ENCODE results near the gene DNAJC4. TPM values are rescaled to one million over a fixed set of nuclear protein-coding genes. Genes with fewer than 3 reads are reported as not detected.

DNAJC4 gene
- total and polyA plus RNA-seq, 7 donors: 22.9 to 45.8 (median 29.6) TPM

DNA sequence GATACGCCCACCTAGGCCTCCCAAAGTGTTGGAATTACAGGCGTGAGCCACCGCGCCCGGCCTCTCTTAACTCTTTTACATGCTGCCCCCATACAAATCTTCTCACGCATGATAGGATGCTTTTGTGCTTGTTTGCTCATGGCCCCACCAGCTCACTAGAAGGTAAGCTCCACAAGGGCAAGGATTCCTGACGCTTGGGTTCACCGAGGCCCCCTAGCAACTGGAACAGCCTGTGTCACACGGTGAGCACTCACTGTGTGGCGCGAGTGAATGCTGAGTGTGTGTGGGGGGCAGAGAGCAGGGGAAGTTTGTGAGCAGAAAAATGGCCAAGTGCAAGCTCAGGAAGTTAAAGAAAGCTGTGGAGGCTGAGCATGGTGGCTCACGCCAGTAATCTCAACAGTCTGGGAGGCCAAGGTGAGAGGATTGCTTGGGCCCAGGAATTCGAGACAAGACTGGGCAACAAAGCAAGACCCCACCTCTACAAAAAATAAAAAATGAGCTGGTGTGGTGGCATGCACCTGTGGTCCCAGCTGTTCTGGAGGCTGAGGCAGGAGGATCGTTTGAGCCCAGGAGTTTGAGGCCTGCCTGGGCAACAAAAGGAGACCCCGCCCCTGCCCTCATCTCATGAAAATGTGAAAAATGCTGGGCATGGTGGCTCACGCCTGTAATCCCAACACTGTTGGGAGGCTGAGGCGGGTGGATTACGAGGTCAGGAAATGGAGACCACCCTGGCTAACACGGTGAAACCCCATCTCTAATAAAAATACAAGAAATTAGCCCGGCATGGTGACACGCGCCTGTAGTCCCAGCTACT is 51.8 kb downstream of the DNAJC4 start:
- Histone ChIP-seq H3K4me1 (peaks cover 23% of the 10 kb centered on the region), H3K4me3 (no peak overlapping the region), H3K27me3 (ENCODE audit: insufficient read depth in 3 of 3, low read length in 2 of 3) (no peaks in the 10 kb centered on the region), H3K36me3 (ENCODE audit: insufficient read depth in 1 of 2, low read depth in 1 of 2) (peaks cover 0 to 40% of the 10 kb centered on the region in 2 donors), H3K9me3 (no peaks in the 10 kb centered on the region), H3K27ac (no peak overlapping the region)
- no peak for ATAC-seq
- intact Hi-C loops (cut with DNase I): no loop called here
- no peak for DNase-seq
- TF ChIP-seq, protein P1, sequence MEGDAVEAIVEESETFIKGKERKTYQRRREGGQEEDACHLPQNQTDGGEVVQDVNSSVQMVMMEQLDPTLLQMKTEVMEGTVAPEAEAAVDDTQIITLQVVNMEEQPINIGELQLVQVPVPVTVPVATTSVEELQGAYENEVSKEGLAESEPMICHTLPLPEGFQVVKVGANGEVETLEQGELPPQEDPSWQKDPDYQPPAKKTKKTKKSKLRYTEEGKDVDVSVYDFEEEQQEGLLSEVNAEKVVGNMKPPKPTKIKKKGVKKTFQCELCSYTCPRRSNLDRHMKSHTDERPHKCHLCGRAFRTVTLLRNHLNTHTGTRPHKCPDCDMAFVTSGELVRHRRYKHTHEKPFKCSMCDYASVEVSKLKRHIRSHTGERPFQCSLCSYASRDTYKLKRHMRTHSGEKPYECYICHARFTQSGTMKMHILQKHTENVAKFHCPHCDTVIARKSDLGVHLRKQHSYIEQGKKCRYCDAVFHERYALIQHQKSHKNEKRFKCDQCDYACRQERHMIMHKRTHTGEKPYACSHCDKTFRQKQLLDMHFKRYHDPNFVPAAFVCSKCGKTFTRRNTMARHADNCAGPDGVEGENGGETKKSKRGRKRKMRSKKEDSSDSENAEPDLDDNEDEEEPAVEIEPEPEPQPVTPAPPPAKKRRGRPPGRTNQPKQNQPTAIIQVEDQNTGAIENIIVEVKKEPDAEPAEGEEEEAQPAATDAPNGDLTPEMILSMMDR (IDR thresholded peaks at IDR 0.05): no peak
- WGBS, 3 donors: 94% methylated on average over 22 of the region's 22 CpGs

- Histone ChIP-seq H3K4me3 (peak overlapping the region; percentile 79), H3K4me1 (peaks cover 25% of the 10 kb centered on the region), H3K27me3 (ENCODE audit: insufficient read depth in 3 of 3, low read length in 2 of 3) (no peaks in the 10 kb centered on the region), H3K36me3 (ENCODE audit: insufficient read depth in 1 of 2, low read depth in 1 of 2) (peaks cover 0 to 31% of the 10 kb centered on the region in 2 donors), H3K27ac (no peak overlapping the region), H3K9me3 (no peaks in the 10 kb centered on the region)
- intact Hi-C loops (cut with DNase I): no loop called here
- WGBS, 3 donors: 90 to 94% (median 92%) methylated on average over 3 of the region's 3 CpGs
- DNase-seq (no peak), ATAC-seq (no peak)
- TF ChIP-seq, protein P1 (IDR thresholded peaks at IDR 0.05): no peak
Measured at GRCh38 chr11:64283092-64283491, 52.7 kb downstream of the DNAJC4 start.

Other genes starting within 250 kb of the DNAJC4 start
- gene OTUB1, start 244.1 kb upstream of the DNAJC4 start, total RNA-seq: 10 to 100 TPM; 39.4 to 47.8 (median 40.8) TPM
- 10 to 100 TPM; 49.1 to 75.4 (median 72.7) TPM for gene OTUB1, start 244.1 kb upstream of the DNAJC4 start, polyA plus RNA-seq
- under 1 TPM in 3 of 4 donors, not detected in 1; 0.08 to 0.10 (median 0.08) TPM for gene FLRT1, start 194.6 kb upstream of the DNAJC4 start, total RNA-seq
- gene FLRT1, start 194.6 kb upstream of the DNAJC4 start, polyA plus RNA-seq: under 1 TPM in 2 of 3 donors, not detected in 1; 0.03 to 0.05 TPM
- gene MACROD1, start 64.4 kb upstream of the DNAJC4 start, total RNA-seq: 100 to 1,000 TPM; 151 to 206 (median 182) TPM
- gene MACROD1, start 64.4 kb upstream of the DNAJC4 start, polyA plus RNA-seq: 100 to 1,000 TPM; 147 to 281 (median 177) TPM
- 100 to 1,000 TPM; 124 to 194 (median 162) TPM for gene STIP1, start 44.4 kb upstream of the DNAJC4 start, total RNA-seq
- gene STIP1, start 44.4 kb upstream of the DNAJC4 start, polyA plus RNA-seq: 100 to 1,000 TPM; 158 to 207 (median 205) TPM
- gene FERMT3, start 23.8 kb upstream of the DNAJC4 start, total RNA-seq: 10 to 100 TPM in 1 of 4 donors, 1 to 10 TPM in 3; 6.7 to 11.7 (median 8.4) TPM
- 1 to 10 TPM; 2.5 to 4.3 (median 3.0) TPM for gene FERMT3, start 23.8 kb upstream of the DNAJC4 start, polyA plus RNA-seq
- gene TRPT1, start 4.4 kb upstream of the DNAJC4 start, total RNA-seq: 100 to 1,000 TPM in 1 of 4 donors, 10 to 100 TPM in 3; 49.6 to 131 (median 92.5) TPM
- gene TRPT1, start 4.4 kb upstream of the DNAJC4 start, polyA plus RNA-seq: 100 to 1,000 TPM in 2 of 3 donors, 10 to 100 TPM in 1; 88.9 to 109 (median 103) TPM
- 10 to 100 TPM; 39.6 to 59.3 (median 49.6) TPM for gene NUDT22, start 4.3 kb upstream of the DNAJC4 start, total RNA-seq
- 10 to 100 TPM; 31.6 to 56.0 (median 43.0) TPM for gene NUDT22, start 4.3 kb upstream of the DNAJC4 start, polyA plus RNA-seq
- 100 to 1,000 TPM in 2 of 4 donors, 10 to 100 TPM in 2; 77.0 to 125 (median 103) TPM for gene VEGFB, start 4.0 kb downstream of the DNAJC4 start, total RNA-seq
- gene VEGFB, start 4.0 kb downstream of the DNAJC4 start, polyA plus RNA-seq: 100 to 1,000 TPM in 1 of 3 donors, 10 to 100 TPM in 2; 80.4 to 104 (median 100.0) TPM
- gene FKBP2, start 10.5 kb downstream of the DNAJC4 start, total RNA-seq: 10 to 100 TPM; 17.8 to 26.6 (median 22.3) TPM
- 100 to 1,000 TPM in 1 of 3 donors, 10 to 100 TPM in 2; 45.4 to 228 (median 85.1) TPM for gene FKBP2, start 10.5 kb downstream of the DNAJC4 start, polyA plus RNA-seq
- gene PPP1R14B, start 16.4 kb downstream of the DNAJC4 start, total RNA-seq: 100 to 1,000 TPM; 129 to 395 (median 209) TPM
- 100 to 1,000 TPM; 206 to 522 (median 236) TPM for gene PPP1R14B, start 16.4 kb downstream of the DNAJC4 start, polyA plus RNA-seq
- 10 to 100 TPM in 1 of 4 donors, 1 to 10 TPM in 3; 5.9 to 10.4 (median 8.2) TPM for gene PLCB3, start 21.0 kb downstream of the DNAJC4 start, total RNA-seq
- gene PLCB3, start 21.0 kb downstream of the DNAJC4 start, polyA plus RNA-seq: 1 to 10 TPM; 3.8 to 4.7 (median 4.6) TPM
- 10 to 100 TPM; 29.8 to 32.6 (median 30.4) TPM for gene BAD, start 54.1 kb downstream of the DNAJC4 start, total RNA-seq
- gene BAD, start 54.1 kb downstream of the DNAJC4 start, polyA plus RNA-seq: 100 to 1,000 TPM in 1 of 3 donors, 10 to 100 TPM in 2; 27.7 to 135 (median 69.1) TPM
- gene GPR137, start 55.3 kb downstream of the DNAJC4 start, total RNA-seq: 10 to 100 TPM; 13.8 to 20.7 (median 17.6) TPM
- 10 to 100 TPM; 14.2 to 49.9 (median 17.7) TPM for gene GPR137, start 55.3 kb downstream of the DNAJC4 start, polyA plus RNA-seq
- gene KCNK4, start 60.8 kb downstream of the DNAJC4 start, total RNA-seq: not detected
- not detected for gene KCNK4, start 60.8 kb downstream of the DNAJC4 start, polyA plus RNA-seq
- gene CATSPERZ, start 69.8 kb downstream of the DNAJC4 start, total RNA-seq: not detected
- under 1 TPM in 1 of 3 donors, not detected in 2; 0.05 TPM for gene CATSPERZ, start 69.8 kb downstream of the DNAJC4 start, polyA plus RNA-seq
- gene ESRRA, start 75.0 kb downstream of the DNAJC4 start, total RNA-seq: 100 to 1,000 TPM; 104 to 261 (median 146) TPM
- gene ESRRA, start 75.0 kb downstream of the DNAJC4 start, polyA plus RNA-seq: 100 to 1,000 TPM; 274 to 362 (median 316) TPM
- gene TRMT112, start 87.0 kb downstream of the DNAJC4 start, total RNA-seq: 100 to 1,000 TPM in 1 of 4 donors, 10 to 100 TPM in 3; 78.1 to 135 (median 88.0) TPM
- 100 to 1,000 TPM; 125 to 311 (median 190) TPM for gene TRMT112, start 87.0 kb downstream of the DNAJC4 start, polyA plus RNA-seq
- gene PRDX5, start 87.6 kb downstream of the DNAJC4 start, total RNA-seq: 100 to 1,000 TPM; 122 to 178 (median 156) TPM
- 100 to 1,000 TPM; 304 to 323 (median 321) TPM for gene PRDX5, start 87.6 kb downstream of the DNAJC4 start, polyA plus RNA-seq
- gene CCDC88B, start 109.7 kb downstream of the DNAJC4 start, total RNA-seq: 1 to 10 TPM; 1.4 to 2.9 (median 2.2) TPM
- gene CCDC88B, start 109.7 kb downstream of the DNAJC4 start, polyA plus RNA-seq: 1 to 10 TPM; 2.5 to 3.6 (median 3.2) TPM
- gene RPS6KA4, start 128.6 kb downstream of the DNAJC4 start, total RNA-seq: 10 to 100 TPM in 3 of 4 donors, 1 to 10 TPM in 1; 9.5 to 15.9 (median 13.6) TPM
- gene RPS6KA4, start 128.6 kb downstream of the DNAJC4 start, polyA plus RNA-seq: 10 to 100 TPM; 11.5 to 13.8 (median 13.1) TPM

All from psoas muscle (tissue), 8 donors.